ENCODE measurements around the gene HSPA1B.

Gene HSPA1B

DNA sequence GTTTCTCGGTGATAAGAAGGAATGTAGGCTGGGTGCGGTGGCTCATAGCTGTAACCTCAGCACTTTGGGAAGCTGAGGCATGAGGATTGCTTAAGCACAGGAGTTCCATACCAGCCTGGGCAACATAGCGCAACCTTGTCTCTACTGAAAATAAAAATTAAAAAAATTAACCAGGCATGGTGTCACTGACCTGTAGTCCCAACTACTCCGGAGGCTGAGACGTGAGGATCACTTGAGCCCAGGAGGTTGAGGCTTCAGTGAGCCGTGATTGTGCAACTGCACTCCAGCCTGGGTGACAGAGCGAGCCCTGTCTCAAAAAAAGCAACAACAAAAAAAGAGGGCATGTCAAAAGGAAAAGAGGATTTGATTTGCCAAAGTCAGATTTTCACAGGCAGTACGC, 31.2 kb downstream of the HSPA1B start:
- ChIA-PET POLR2A (interaction anchor here (0.7 to 2.0 kb wide), 4 partner anchors 15 to 194 kb away, joined by 3 to 7 read pairs (median 4); partner anchors contain the start of genes GPANK1 and HSPA1B), CTCF (interaction anchor here (0.8 to 1.3 kb wide), 2 partner anchors 93 to 179 kb away, joined by 3 to 4 read pairs; no protein-coding TSS in a partner anchor)
- no peak for TF ChIP-seq BCL11B (tag by site-specific recombination; IDR thresholded peaks at IDR 0.05; ENCODE audit: low read depth)
- no peak for TF ChIP-seq ZFP3 (tag by site-specific recombination; IDR thresholded peaks at IDR 0.05; ENCODE audit: low read depth)
- TF ChIP-seq, protein P1, sequence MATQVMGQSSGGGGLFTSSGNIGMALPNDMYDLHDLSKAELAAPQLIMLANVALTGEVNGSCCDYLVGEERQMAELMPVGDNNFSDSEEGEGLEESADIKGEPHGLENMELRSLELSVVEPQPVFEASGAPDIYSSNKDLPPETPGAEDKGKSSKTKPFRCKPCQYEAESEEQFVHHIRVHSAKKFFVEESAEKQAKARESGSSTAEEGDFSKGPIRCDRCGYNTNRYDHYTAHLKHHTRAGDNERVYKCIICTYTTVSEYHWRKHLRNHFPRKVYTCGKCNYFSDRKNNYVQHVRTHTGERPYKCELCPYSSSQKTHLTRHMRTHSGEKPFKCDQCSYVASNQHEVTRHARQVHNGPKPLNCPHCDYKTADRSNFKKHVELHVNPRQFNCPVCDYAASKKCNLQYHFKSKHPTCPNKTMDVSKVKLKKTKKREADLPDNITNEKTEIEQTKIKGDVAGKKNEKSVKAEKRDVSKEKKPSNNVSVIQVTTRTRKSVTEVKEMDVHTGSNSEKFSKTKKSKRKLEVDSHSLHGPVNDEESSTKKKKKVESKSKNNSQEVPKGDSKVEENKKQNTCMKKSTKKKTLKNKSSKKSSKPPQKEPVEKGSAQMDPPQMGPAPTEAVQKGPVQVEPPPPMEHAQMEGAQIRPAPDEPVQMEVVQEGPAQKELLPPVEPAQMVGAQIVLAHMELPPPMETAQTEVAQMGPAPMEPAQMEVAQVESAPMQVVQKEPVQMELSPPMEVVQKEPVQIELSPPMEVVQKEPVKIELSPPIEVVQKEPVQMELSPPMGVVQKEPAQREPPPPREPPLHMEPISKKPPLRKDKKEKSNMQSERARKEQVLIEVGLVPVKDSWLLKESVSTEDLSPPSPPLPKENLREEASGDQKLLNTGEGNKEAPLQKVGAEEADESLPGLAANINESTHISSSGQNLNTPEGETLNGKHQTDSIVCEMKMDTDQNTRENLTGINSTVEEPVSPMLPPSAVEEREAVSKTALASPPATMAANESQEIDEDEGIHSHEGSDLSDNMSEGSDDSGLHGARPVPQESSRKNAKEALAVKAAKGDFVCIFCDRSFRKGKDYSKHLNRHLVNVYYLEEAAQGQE (tag by site-specific recombination; IDR thresholded peaks at IDR 0.05), result no peak
- Histone ChIP-seq H3K9me3 (ENCODE audit: control insufficient read depth, insufficient read depth, low read depth, low read length) (no peaks in the 10 kb centered on the region), H3K36me3 (ENCODE audit: control insufficient read depth in 2 of 2, insufficient read depth in 1 of 2, low read length in 2 of 2) (peaks cover 0 to 45% of the 10 kb centered on the region in 2 experiments; a peak in 2 of 3 replicates), H3K27ac (ENCODE audit: extremely low read depth, low read depth, low read length) (no peak overlapping the region), H3K4me3 (ENCODE audit: low read depth, low read length) (no peak overlapping the region), H3K4me1 (ENCODE audit: control insufficient read depth, insufficient read depth, low read length) (no peaks in the 10 kb centered on the region)

DNA sequence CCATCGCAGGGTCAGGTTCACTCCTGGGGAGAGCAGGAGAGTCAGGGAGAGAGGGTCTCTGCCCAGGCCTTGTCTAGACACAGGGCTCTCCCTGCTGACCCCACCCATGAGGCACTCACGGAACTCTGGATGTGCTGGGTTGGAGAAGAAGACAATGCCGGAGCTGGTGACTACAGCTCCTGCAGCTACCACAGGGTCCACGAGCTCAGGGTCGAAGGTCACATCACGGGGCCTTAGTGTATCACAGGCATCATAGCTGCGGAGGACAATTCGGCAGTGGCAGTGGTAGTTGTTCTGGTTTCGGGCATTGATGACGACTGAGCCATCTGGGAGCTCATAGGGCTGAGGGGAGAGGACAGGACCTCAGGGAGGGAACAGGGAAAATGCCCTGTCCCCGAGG, 32.4 kb downstream of the HSPA1B start:
- H3K4me1 ChIP-seq (ENCODE audit: control insufficient read depth, insufficient read depth, low read length), result no peaks in the 10 kb centered on the region
- POLR2A ChIA-PET, result interaction anchor here (0.7 to 2.0 kb wide), 5 partner anchors 18 to 195 kb away, joined by 3 to 7 read pairs (median 4); partner anchors contain the start of genes GPANK1 and HSPA1B
- no peak overlapping the region for H3K27ac ChIP-seq (ENCODE audit: extremely low read depth, low read depth, low read length)
- H3K36me3 ChIP-seq (ENCODE audit: control insufficient read depth in 2 of 2, insufficient read depth in 1 of 2, low read length in 2 of 2), result peaks cover 0 to 45% of the 10 kb centered on the region in 2 experiments; a peak in 2 of 3 replicates
- CTCF ChIA-PET, result interaction anchor here (0.6 to 1.5 kb wide), 5 partner anchors 21 to 188 kb away, joined by 3 to 4 read pairs (median 3); no protein-coding TSS in a partner anchor
- H3K4me3 ChIP-seq (ENCODE audit: low read depth, low read length), result no peak overlapping the region
- no peaks in the 10 kb centered on the region for H3K9me3 ChIP-seq (ENCODE audit: control insufficient read depth, insufficient read depth, low read depth, low read length)
- TF ChIP-seq ZNF157 (tag by site-specific recombination; IDR thresholded peaks at IDR 0.05) (no peak), ZXDB (tag by site-specific recombination; IDR thresholded peaks at IDR 0.05) (no peak), ZNF792 (tag by site-specific recombination; IDR thresholded peaks at IDR 0.05) (no peak), ZNF292 (tag by site-specific recombination; IDR thresholded peaks at IDR 0.05; ENCODE audit: borderline replicate concordance, low read depth) (no peak), ZNF174 (tag by site-specific recombination; IDR thresholded peaks at IDR 0.05) (no peak), ZNF133 (tag by site-specific recombination; IDR thresholded peaks at IDR 0.05) (no peak), REPIN1 (tag by site-specific recombination; IDR thresholded peaks at IDR 0.05; ENCODE audit: low read depth) (no peak), GFI1B (tag by site-specific recombination; IDR thresholded peaks at IDR 0.05) (no peak), ZSCAN30 (tag by site-specific recombination; IDR thresholded peaks at IDR 0.05) (no peak), PRDM1 (tag by site-specific recombination; IDR thresholded peaks at IDR 0.05) (no peak), KLF16 (tag by site-specific recombination; IDR thresholded peaks at IDR 0.05) (no peak)
- TF ChIP-seq, protein P1 (tag by site-specific recombination; IDR thresholded peaks at IDR 0.05), result no peak
- TF ChIP-seq, protein P2, sequence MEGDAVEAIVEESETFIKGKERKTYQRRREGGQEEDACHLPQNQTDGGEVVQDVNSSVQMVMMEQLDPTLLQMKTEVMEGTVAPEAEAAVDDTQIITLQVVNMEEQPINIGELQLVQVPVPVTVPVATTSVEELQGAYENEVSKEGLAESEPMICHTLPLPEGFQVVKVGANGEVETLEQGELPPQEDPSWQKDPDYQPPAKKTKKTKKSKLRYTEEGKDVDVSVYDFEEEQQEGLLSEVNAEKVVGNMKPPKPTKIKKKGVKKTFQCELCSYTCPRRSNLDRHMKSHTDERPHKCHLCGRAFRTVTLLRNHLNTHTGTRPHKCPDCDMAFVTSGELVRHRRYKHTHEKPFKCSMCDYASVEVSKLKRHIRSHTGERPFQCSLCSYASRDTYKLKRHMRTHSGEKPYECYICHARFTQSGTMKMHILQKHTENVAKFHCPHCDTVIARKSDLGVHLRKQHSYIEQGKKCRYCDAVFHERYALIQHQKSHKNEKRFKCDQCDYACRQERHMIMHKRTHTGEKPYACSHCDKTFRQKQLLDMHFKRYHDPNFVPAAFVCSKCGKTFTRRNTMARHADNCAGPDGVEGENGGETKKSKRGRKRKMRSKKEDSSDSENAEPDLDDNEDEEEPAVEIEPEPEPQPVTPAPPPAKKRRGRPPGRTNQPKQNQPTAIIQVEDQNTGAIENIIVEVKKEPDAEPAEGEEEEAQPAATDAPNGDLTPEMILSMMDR (tag by site-specific recombination; IDR thresholded peaks at IDR 0.05), result no peak
- TF ChIP-seq, protein P3, sequence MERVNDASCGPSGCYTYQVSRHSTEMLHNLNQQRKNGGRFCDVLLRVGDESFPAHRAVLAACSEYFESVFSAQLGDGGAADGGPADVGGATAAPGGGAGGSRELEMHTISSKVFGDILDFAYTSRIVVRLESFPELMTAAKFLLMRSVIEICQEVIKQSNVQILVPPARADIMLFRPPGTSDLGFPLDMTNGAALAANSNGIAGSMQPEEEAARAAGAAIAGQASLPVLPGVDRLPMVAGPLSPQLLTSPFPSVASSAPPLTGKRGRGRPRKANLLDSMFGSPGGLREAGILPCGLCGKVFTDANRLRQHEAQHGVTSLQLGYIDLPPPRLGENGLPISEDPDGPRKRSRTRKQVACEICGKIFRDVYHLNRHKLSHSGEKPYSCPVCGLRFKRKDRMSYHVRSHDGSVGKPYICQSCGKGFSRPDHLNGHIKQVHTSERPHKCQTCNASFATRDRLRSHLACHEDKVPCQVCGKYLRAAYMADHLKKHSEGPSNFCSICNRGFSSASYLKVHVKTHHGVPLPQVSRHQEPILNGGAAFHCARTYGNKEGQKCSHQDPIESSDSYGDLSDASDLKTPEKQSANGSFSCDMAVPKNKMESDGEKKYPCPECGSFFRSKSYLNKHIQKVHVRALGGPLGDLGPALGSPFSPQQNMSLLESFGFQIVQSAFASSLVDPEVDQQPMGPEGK (tag by site-specific recombination; IDR thresholded peaks at IDR 0.05), result no peak
- TF ChIP-seq, protein P4, sequence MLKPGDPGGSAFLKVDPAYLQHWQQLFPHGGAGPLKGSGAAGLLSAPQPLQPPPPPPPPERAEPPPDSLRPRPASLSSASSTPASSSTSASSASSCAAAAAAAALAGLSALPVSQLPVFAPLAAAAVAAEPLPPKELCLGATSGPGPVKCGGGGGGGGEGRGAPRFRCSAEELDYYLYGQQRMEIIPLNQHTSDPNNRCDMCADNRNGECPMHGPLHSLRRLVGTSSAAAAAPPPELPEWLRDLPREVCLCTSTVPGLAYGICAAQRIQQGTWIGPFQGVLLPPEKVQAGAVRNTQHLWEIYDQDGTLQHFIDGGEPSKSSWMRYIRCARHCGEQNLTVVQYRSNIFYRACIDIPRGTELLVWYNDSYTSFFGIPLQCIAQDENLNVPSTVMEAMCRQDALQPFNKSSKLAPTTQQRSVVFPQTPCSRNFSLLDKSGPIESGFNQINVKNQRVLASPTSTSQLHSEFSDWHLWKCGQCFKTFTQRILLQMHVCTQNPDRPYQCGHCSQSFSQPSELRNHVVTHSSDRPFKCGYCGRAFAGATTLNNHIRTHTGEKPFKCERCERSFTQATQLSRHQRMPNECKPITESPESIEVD (tag by site-specific recombination; IDR thresholded peaks at IDR 0.05), result no peak
- TF ChIP-seq, protein P5, sequence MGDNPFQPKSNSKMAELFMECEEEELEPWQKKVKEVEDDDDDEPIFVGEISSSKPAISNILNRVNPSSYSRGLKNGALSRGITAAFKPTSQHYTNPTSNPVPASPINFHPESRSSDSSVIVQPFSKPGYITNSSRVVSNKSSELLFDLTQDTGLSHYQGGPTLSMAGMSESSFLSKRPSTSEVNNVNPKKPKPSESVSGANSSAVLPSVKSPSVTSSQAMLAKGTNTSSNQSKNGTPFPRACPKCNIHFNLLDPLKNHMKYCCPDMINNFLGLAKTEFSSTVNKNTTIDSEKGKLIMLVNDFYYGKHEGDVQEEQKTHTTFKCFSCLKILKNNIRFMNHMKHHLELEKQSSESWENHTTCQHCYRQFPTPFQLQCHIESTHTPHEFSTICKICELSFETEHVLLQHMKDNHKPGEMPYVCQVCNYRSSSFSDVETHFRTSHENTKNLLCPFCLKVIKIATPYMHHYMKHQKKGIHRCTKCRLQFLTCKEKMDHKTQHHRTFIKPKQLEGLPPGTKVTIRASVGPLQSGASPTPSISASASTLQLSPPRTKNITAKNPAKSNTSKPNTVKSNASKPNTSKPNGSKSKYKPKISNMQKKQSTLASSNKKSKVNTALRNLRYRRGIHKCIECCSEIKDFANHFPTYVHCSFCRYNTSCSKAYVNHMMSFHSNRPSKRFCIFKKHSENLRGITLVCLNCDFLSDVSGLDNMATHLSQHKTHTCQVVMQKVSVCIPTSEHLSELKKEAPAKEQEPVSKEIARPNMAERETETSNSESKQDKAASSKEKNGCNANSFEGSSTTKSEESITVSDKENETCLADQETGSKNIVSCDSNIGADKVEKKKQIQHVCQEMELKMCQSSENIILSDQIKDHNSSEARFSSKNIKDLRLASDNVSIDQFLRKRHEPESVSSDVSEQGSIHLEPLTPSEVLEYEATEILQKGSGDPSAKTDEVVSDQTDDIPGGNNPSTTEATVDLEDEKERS (tag by site-specific recombination; IDR thresholded peaks at IDR 0.05), result no peak
